Measurements from ENCODE around the gene THBD.

The THBD gene

GRCh38 chr20:23084845-23085365 lies 35.4 kb upstream of the THBD start:
- DNase-seq (ENCODE audit: low read depth), result no peak

- DNase-seq (ENCODE audit: low read depth), result no peak
Observed at GRCh38 chr20:23084282-23084844, 34.9 kb upstream of the THBD start.

DNA sequence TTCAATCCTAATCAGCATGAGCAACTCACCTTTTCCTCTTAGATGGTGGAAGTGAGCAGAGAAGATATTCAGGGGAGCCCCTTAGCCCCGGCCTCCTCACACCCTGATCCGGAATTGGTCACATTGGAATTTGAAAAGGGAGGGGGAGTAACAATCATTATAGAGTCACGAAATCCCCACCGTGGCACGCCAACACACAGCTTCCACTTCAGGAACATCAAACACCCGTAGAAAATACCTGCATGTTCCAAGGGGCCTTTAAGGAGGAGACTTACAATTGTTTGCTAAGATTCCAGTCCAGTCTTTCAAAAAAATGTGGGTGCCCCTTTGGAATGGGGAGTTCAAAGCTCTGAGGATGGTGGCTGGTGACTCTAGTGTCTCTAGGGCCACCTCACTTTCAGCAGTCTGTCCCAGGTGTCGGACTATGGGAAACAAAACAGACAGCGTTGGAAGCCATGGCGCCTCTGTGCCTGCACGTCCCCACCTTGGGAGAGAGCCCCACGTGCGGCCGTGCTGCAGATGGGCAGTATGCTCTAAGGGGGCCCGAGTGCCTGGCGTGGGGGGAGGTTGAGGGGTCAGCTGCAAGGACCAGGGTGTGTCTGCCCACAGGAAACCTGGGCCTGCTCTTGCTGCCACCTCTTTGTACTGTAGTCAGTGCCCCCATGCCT lies 34.2 kb upstream of the THBD start:
- DNase-seq (ENCODE audit: low read depth), result no peak

DNA sequence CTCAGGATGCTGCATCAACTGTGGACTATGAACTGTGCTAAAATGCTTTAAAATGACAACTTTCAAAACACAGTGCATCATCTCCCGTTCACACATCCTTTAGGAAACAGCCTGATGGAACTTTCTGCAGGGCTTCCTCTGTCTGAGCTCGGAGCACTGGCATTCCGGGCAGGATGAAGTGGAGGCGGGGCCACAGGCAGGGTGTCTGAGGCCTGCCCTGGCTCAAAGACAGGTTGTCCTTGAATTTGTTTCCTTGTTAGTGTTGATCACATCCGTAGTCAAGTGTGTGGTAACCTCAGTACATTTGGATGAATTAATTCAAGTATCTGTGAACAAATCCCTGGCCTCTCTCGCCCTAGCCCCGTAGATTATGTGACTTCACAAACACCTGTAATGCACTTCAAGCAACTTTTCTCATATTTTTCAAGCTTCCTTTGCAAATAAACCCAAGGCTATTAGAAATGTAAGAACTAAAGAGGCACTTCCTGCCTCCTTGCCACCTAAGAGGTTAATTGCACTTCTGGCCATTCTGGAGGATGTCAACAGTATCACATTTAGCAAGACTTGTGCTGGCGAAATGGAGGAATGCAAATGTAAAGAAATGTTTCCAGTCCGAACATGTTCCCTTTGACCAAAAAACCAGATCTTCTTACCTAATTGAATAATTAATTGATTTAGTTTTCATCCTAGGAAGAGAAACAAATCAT lies 33.5 kb upstream of the THBD start:
- DNase-seq (ENCODE audit: low read depth), result no peak

- DNase-seq (ENCODE audit: low read depth), result no peak
Observed at GRCh38 chr20:23081263-23081819, 31.9 kb upstream of the THBD start.

DNA sequence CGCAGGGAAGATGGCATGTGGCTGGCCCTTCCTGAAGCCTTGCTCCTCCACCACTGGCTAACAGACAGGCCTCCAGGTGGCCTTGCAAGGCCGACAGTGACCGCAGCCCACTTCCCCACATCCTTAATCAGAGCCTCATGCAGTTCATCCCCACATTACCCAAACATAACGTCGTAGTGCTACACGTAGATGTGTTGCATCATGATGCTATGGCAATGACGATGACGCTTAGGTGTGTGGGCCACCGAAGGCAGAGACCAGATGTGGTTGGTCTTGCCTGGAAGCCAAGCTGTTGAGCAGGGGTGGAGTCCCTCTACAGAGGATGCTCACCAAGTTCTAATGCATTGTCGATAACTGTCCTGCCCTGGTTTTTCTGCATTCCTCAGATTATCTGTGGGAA lies 31.0 kb upstream of the THBD start:
- no peak for DNase-seq (ENCODE audit: low read depth)

GRCh38 chr20:23079926-23080325 lies 30.5 kb upstream of the THBD start:
- DNase-seq (ENCODE audit: low read depth), result no peak

DNA sequence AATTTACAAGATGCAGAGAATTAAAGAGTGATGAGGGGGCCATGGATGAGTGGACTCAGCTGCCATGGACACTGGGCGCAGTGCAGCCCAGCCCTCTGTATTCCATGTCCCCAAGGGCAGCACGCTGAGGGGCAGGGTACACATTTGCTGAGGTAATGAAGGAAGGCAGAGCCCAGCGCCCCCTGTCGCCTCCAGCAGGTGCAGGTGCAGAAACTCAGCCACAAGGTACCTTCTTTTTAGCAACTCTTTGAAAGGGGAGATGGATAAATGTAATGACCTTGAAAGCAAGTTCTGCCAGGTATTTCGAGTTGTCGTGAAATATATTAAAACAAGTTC lies 29.5 kb upstream of the THBD start:
- no peak for DNase-seq (ENCODE audit: low read depth)

GRCh38 chr20:23078351-23079015 lies 29.0 kb upstream of the THBD start:
- DNase-seq (ENCODE audit: low read depth), result no peak

DNA sequence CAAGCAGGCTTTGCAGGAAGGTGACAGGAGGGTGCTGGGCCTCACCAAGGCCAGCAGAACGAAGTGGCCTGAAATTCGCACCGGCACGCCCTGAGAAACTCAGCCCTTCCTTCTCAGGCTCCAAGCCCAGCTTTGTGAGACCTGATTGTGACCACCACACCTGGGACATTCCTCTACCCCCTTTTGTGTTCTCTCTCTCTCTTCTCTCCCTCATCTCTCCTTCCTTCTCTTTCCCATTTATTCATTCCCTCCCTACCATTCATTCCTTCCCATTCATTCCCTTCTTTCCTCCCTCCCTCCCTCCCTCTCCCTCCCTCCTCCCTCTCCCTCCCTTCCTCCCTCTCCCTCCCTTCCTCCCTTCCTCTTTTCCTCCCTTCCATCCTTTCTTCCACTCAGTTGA lies 27.8 kb upstream of the THBD start:
- no peak for DNase-seq (ENCODE audit: low read depth)

DNA sequence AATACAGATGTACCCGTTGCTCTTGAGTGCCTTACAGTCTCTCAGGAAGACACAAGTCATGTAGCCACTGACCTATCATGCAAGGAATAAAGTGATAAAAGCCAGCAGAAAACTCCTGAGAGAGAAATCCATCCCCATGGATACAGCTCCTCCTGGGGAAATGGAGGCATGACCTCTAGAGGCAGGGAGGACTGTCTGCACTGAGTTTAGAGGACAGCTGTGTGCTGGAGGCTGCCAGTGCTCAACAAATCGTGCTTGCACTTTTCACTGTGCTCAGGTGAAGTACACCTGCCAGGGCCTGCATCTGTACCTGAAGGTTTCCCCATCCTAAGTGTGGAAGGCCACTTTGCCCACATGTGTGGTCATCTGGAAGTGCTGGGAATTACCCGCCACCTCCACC lies 24.6 kb upstream of the THBD start:
- DNase-seq (ENCODE audit: low read depth), result no peak

DNA sequence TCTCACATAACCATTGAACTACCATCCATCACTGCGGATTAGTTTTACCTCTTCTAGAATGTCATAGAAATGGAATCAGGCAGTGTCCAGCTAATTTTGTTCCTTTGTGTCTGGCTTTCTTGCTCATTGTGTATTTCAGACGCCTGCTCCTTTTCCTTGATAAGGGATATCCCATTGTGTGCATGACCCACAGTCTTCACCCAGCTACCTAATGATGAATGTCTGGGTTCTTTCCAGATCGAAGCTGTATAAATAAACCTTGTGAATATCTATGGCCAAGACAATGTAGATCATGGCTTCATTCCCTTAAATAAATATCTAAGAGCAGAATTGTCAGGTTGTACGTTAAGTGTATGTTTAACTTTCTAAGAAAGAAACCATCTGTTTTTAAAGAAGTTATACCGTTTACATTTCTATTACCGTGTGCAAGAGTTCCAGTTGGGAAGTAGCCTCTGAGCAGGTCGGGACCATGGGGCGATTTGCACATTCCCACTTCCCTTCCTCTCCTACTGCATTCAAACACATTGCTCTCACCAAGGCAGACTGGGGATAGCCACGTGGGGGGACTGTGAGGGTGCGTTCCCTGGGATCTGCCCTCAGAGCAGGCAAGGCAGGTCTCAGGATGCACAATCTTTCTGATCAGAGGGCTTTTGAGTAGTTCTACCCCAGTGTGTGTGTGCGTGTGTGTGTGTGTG lies 23.6 kb upstream of the THBD start:
- DNase-seq (ENCODE audit: low read depth), result no peak

DNA sequence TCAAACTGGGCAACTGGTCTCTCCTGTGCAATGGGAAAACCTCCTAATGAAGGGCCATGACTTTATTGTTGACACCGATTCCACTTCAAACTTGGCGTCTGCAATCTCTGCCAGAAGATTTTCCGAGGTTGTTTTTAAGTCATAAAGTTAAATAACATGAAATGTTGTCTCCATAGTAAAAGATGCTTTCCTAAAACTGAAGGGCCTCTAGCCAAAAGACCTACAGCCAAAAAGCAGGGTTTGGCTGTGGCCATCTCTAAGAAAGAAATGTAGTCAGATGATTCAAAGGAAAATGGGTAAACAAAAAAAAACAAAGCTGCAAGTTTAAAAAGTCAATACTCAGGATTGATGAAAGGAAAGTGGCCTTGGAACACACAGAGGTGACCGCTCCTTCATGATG lies 22.5 kb upstream of the THBD start:
- no peak for DNase-seq (ENCODE audit: low read depth)

DNA sequence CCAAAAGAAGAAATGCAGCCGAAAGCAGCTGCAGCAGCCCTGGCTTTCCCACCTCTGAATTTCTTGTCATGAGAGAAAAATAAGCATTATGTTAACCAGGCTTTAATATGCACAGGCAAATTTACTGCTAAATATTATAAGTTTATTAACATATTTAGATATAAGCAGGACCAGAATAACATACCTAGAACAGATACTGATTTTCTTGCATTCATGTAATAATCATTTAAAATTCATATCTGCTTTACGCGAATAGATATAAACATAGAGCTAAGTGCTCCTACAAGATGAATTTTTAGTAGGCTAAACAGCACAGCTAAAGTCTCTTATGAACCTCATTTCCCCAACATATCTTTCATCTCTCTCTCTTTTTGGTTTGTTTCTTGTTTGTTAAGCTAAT lies 21.9 kb upstream of the THBD start:
- DNase-seq (ENCODE audit: low read depth), result no peak

DNA sequence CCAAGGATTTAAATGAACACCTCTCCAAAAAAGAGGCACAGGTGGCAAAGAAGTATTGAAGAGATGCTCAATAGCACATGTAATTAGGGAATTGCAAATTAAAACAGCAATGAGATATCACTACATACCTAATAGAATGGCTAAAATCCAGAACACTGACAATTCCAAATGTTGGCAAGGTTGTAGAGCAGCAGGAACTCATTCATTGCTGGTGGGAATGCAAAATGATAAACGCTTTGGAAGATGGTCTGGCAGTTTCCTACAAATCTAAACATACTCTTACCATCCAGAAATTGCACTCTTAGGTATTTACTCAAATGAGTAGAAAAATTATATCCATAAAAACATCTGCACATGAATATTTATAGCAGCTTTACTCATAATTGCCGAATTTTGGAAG lies 19.6 kb upstream of the THBD start:
- DNase-seq (ENCODE audit: low read depth), result no peak

DNA sequence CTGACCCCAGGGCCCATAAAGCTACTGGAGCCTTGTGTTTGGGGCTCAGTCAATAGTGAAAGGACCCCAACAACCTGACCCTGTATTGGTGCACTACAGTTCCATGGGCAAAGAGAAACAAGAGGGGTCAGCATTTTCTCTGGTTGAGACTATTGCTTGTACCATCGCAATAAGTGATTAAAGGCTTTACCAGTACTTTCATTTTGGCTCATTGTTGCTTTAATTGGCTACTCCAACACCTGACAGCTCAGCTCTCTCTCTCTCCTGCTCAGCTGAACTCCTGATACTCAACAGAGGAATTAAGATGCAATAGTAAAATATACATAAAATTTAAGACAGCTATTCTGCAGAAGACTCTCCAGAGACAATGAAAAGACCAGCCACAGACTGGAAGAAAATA lies 18.8 kb upstream of the THBD start:
- DNase-seq (ENCODE audit: low read depth), result no peak

- no peak for DNase-seq (ENCODE audit: low read depth)
Observed at GRCh38 chr20:23066772-23067171, 17.3 kb upstream of the THBD start.

- no peak for DNase-seq (ENCODE audit: low read depth)
Observed at GRCh38 chr20:23065266-23066201, 16.1 kb upstream of the THBD start.

- no peak for DNase-seq (ENCODE audit: low read depth)
Observed at GRCh38 chr20:23063581-23063980, 14.1 kb upstream of the THBD start.

DNA sequence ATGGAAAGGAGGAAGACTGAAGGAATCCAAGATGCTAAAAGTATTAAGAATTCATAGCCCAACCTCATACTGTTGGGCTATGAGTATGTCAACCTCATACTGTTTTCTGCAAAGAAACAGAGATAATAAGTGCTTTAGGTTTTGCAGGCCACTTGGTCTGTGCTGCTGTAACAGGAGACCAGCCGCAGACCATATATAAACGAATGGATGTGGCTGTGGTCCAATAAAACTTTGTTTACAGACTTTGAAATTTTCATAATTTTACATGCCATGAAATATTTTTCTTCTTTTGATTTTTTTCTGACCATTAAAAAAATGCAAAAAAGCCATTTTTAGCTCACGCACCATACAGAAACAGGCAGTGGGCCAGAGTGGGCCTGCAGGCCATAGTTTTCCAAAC lies 13.7 kb upstream of the THBD start:
- DNase-seq (ENCODE audit: low read depth), result no peak

DNA sequence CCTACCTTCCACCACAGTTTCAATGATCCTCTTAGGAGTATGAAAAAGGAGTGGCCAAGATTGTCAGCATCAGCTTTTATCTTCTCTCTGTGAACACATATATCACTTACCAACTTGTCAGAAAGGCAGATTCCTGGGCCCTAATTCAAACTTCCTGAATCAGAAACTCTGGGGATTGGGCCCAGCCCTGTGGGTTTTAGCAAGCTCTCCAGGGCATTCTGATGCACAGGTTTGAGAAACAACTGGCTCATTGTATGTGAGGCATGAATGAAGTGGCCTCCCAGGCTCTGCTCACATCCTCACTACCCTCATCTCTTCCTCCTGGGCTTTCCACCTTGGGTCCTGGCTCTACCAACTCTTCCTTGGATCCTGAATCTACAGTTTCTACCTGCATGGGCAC lies 13.2 kb upstream of the THBD start:
- DNase-seq (ENCODE audit: low read depth), result no peak
